IMR-90 (cell line): ENCODE data around the gene ABCC4. TPM values are rescaled to one million over a fixed set of nuclear protein-coding genes. Genes with fewer than 3 reads are reported as not detected.

Source experiments
- ATAC-seq: fragments of 200-7000 bp; cut with Tn5 transposase; 2 replicates; pipeline ENCODE4 v1.9.1; 2020; ENCODE audit warnings: low read depth, mild to moderate bottlenecking, moderate library complexity
- BruUV-seq: library from RNA; stranded (reverse); fragments of 400-500 nt; replicated peaks from 2 replicates; lab custom pipeline; 2021; lab: Mats Ljungman, UMichigan
- CTCF ChIA-PET: fragments of 300-600 bp; formaldehyde crosslinking; extraction: SDS; loops from one replicate; lab custom pipeline; 2021; ENCODE audit warnings: antibody characterized with exemption; lab: Yijun Ruan, JAX
- POLR2A ChIA-PET: fragments of 300-600 bp; sonication (Branson Sonifier 250); formaldehyde crosslinking; loops from one replicate; lab custom pipeline; 2022; ENCODE audit warnings: antibody characterized with exemption; ENCODE audit not compliant: unreplicated experiment; lab: Charles Lee
- DNase-seq: peaks from one replicate; pipeline ENCODE4 v3.0.0; 2013
- H2AFZ ChIP-seq: replicated peaks from 2 replicates; pipeline ENCODE3; 2013; ENCODE audit warnings: low read length, mild to moderate bottlenecking; ENCODE audit not compliant: poor library complexity
- H2AK5ac ChIP-seq: 2 replicates; pipeline ENCODE4 v1.6.1; 2013; ENCODE audit warnings: low read depth, low read length, inconsistent platforms
- H2AK9ac ChIP-seq: replicated peaks from 2 replicates; pipeline ENCODE3; 2013; ENCODE audit warnings: mild to moderate bottlenecking, low read depth, low read length, moderate library complexity; ENCODE audit not compliant: poor library complexity
- H2BK120ac ChIP-seq: 2 replicates; pipeline ENCODE4 v1.6.1; 2013; ENCODE audit warnings: low read depth, low read length, inconsistent platforms
- H2BK15ac ChIP-seq: 3 replicates; pipeline ENCODE4 v1.6.1; 2013; ENCODE audit warnings: low read depth, low read length, inconsistent platforms
- H2BK20ac ChIP-seq: 2 replicates; pipeline ENCODE4 v1.6.1; 2013; ENCODE audit warnings: low read depth, mild to moderate bottlenecking, inconsistent platforms, low read length, moderate library complexity
- H2BK5ac ChIP-seq: 2 replicates; pipeline ENCODE4 v1.6.1; 2013; ENCODE audit warnings: mild to moderate bottlenecking, low read depth, low read length, inconsistent platforms; ENCODE audit not compliant: poor library complexity, severe bottlenecking
- H3K14ac ChIP-seq: replicated peaks from 2 replicates; pipeline ENCODE4 v1.6.1; 2013; ENCODE audit warnings: low read depth, low read length, inconsistent platforms
- H3K18ac ChIP-seq: 2 replicates; pipeline ENCODE4 v1.6.1; 2013; ENCODE audit warnings: low read depth, low read length, control low read depth
- H3K23ac ChIP-seq: 2 replicates; pipeline ENCODE4 v1.6.1; 2013; ENCODE audit warnings: low read depth, low read length, inconsistent platforms
- H3K27ac ChIP-seq: 2 replicates; pipeline ENCODE4 v1.5.1; 2013; ENCODE audit warnings: mild to moderate bottlenecking, control low read depth, low read length; ENCODE audit not compliant: insufficient read depth
- H3K27me3 ChIP-seq: 2 replicates; pipeline ENCODE4 v1.6.1; 2013; ENCODE audit warnings: low read length; ENCODE audit not compliant: control insufficient read depth, insufficient read depth
- H3K36me3 ChIP-seq: 2 replicates; pipeline ENCODE4 v1.6.1; 2013; ENCODE audit warnings: low read length, mixed read lengths; ENCODE audit not compliant: control insufficient read depth, insufficient read depth
- H3K4ac ChIP-seq: 2 replicates; pipeline ENCODE4 v1.6.1; 2013; ENCODE audit warnings: low read depth, low read length, inconsistent platforms
- H3K4me1 ChIP-seq: 2 replicates; pipeline ENCODE4 v1.6.1; 2013; ENCODE audit warnings: low read length, mixed read lengths; ENCODE audit not compliant: control insufficient read depth, insufficient read depth
- H3K4me2 ChIP-seq: 2 replicates; pipeline ENCODE4 v1.6.1; 2013; ENCODE audit warnings: low read depth, mild to moderate bottlenecking, control low read depth, low read length, moderate library complexity
- H3K4me3 ChIP-seq: 2 replicates; pipeline ENCODE4 v1.5.1; 2013; ENCODE audit warnings: low read depth, mild to moderate bottlenecking, control low read depth, low read length, moderate library complexity; ENCODE audit not compliant: insufficient read depth
- H3K56ac ChIP-seq: 2 replicates; pipeline ENCODE4 v1.6.1; 2013; ENCODE audit warnings: low read length, inconsistent platforms; ENCODE audit not compliant: insufficient read depth; ENCODE audit errors: extremely low read depth
- H3K79me1 ChIP-seq, 2 experiments: 2 replicates each; pipeline ENCODE4 v1.6.1; 2013; ENCODE audit warnings: low read length in 2 of 2, inconsistent platforms in 1 of 2, low read depth in 1 of 2
- H3K9ac ChIP-seq: 2 replicates; pipeline ENCODE4 v1.6.1; 2013; ENCODE audit warnings: low read depth, low read length, control low read depth
- H3K9me1 ChIP-seq: 2 replicates; pipeline ENCODE4 v1.6.1; 2013; ENCODE audit warnings: low read length, inconsistent platforms; ENCODE audit not compliant: insufficient read depth
- H3K9me3 ChIP-seq: 2 replicates; pipeline ENCODE4 v1.6.1; 2013; ENCODE audit warnings: low read length; ENCODE audit not compliant: control insufficient read depth, insufficient read depth
- H4K20me1 ChIP-seq: 2 replicates; pipeline ENCODE4 v1.6.1; 2013; ENCODE audit warnings: low read length, inconsistent platforms; ENCODE audit not compliant: insufficient read depth
- H4K5ac ChIP-seq: 2 replicates; pipeline ENCODE4 v1.6.1; 2013; ENCODE audit warnings: mild to moderate bottlenecking, low read depth, low read length, control low read depth
- H4K8ac ChIP-seq, 2 experiments: 2 replicates each; pipeline ENCODE4 v1.6.1; 2013; ENCODE audit warnings: low read depth in 2 of 2, low read length in 2 of 2, control low read depth in 1 of 2, inconsistent platforms in 1 of 2
- H4K91ac ChIP-seq: 2 replicates; pipeline ENCODE4 v1.6.1; 2013; ENCODE audit warnings: low read depth, low read length, inconsistent platforms; ENCODE audit not compliant: insufficient read depth
- CEBPB ChIP-seq: IDR thresholded peaks from 2 replicates; pipeline ENCODE4 v1.6.1; 2012; ENCODE audit warnings: low read depth, low read length, improper control_type of control experiment
- CTCF ChIP-seq: conservative IDR thresholded peaks from 2 replicates; pipeline ENCODE4 v1.5.1; 2012; ENCODE audit warnings: mild to moderate bottlenecking, low read depth, low read length, improper control_type of control experiment
- FOS ChIP-seq: fragments of 150-350 bp; IDR thresholded peaks from 2 replicates; pipeline ENCODE4 v1.6.1; 2016; ENCODE audit warnings: low read depth, low read length
- NFE2L2 ChIP-seq: fragments of 150-350 bp; IDR thresholded peaks from 2 replicates; pipeline ENCODE4 v1.6.1; 2016; ENCODE audit warnings: low read depth, mild to moderate bottlenecking, low read length
- RCOR1 ChIP-seq: IDR thresholded peaks from 2 replicates; pipeline ENCODE4 v1.6.1; 2012; ENCODE audit warnings: mild to moderate bottlenecking, low read length, improper control_type of control experiment; ENCODE audit not compliant: insufficient replicate concordance
- WGBS, 2 experiments: methylation state at CpG; one replicate each; pipeline versions ENCODE4 v1.1.5 to v1.1.7; 2013; ENCODE audit warnings: missing lambda C conversion rate in 2 of 2; ENCODE audit not compliant: insufficient read length in 1 of 2; ENCODE audit errors: extremely low coverage in 2 of 2; 5-methylcytosine and 5-hydroxymethylcytosine counted together
- dilution Hi-C: fragments of 300-500 bp; cut with HindIII; formaldehyde crosslinking; loops from one replicate; pipeline ENCODE4 v1.14.3; 2018; ENCODE audit warnings: low sequenced_read_pairs; ENCODE audit not compliant: unreplicated experiment
- in situ Hi-C: fragments of 300-500 bp; cut with MboI; formaldehyde crosslinking; loops from 3 replicates; pipeline ENCODE4 v1.14.3; 2019; ENCODE audit warnings: low sequenced_read_pairs, inconsistent platforms, mixed read lengths
- intact Hi-C: fragments of 100-400 bp; cut with micrococcal nuclease; formaldehyde crosslinking; loops from 2 replicates; pipeline ENCODE4 v1.10.0; 2022
- polyA plus RNA-seq, 3 experiments: library from polyadenylated mRNA; depleted of rRNA; stranded (reverse); fragments of >200 nt; gene quantifications; 2 replicates each; pipeline ENCODE4 v1.2.3, GENCODE V29; 2012; ENCODE audit warnings: low replicate concordance in 1 of 3
- total RNA-seq: library from RNA; depleted of rRNA; stranded (reverse); fragments of >200 nt; gene quantifications from 2 replicates; pipeline ENCODE4 v1.2.3, GENCODE V29; 2012

The ABCC4 gene
- total and polyA plus RNA-seq, 2 of the 4 experiments (the other 2 are of a cell fraction): 16.6 to 41.4 TPM

GRCh38 chr13:95221971-95222732 is 79.1 kb downstream of the ABCC4 start:
- ATAC-seq (peak; percentile 48), DNase-seq (no peak)
- peaks cover 8% of the 10 kb centered on the region for H3K36me3 ChIP-seq
- peak overlapping the region; percentile 8; the same call in 1 of the 2 replicates for H4K91ac ChIP-seq
- H2AK9ac ChIP-seq: no peak overlapping the region
- no peak overlapping the region for H3K56ac ChIP-seq
- H2BK5ac ChIP-seq: no peak overlapping the region
- intact Hi-C loops: no loop called here
- peak overlapping the region in 1 of 2 experiments; percentile 46; a peak in 1 of 4 replicates for H4K8ac ChIP-seq
- no peak overlapping the region for H3K23ac ChIP-seq
- peak overlapping the region; percentile 61; the same call in 1 of the 2 replicates for H2AK5ac ChIP-seq
- in situ Hi-C loops: no loop called here
- H2BK20ac ChIP-seq: no peak overlapping the region
- no peak overlapping the region for H2BK15ac ChIP-seq
- TF ChIP-seq CEBPB: no peak
- no peak for TF ChIP-seq NFE2L2
- no peak for TF ChIP-seq CTCF
- no peak for TF ChIP-seq RCOR1
- no peak for TF ChIP-seq FOS
- H3K27me3 ChIP-seq: no peaks in the 10 kb centered on the region
- peak overlapping the region; percentile 26; the same call in 1 of the 2 replicates for H3K4ac ChIP-seq
- peaks cover 16% of the 10 kb centered on the region for H3K9me1 ChIP-seq
- no peak overlapping the region; the same call in 1 of the 2 replicates for H4K5ac ChIP-seq
- peaks cover 32 to 59% of the 10 kb centered on the region in 2 experiments for H3K79me1 ChIP-seq
- H3K4me1 ChIP-seq: peaks cover 4% of the 10 kb centered on the region; the same call in 1 of the 2 replicates
- WGBS, 2 experiments: no CpG with 5 or more reads among the region's 8 CpGs
- H3K4me3 ChIP-seq: no peak overlapping the region
- POLR2A ChIA-PET: no interaction called here
- H3K27ac ChIP-seq: no peak overlapping the region
- CTCF ChIA-PET: no interaction called here
- 0 out of 2 replicates have a peak, but pooled peaks cover 5% of the 10 kb centered on the region for H4K20me1 ChIP-seq
- no peak overlapping the region for H2AFZ ChIP-seq
- H3K14ac ChIP-seq: peak overlapping the region; percentile 83
- H3K9ac ChIP-seq: no peak overlapping the region
- H3K18ac ChIP-seq: no peak overlapping the region; the same call in 1 of the 2 replicates
- no peaks in the 10 kb centered on the region for H3K9me3 ChIP-seq
- no peak overlapping the region for H2BK120ac ChIP-seq
- dilution Hi-C loops: no loop called here
- no TSS peak for BruUV-seq
- no peak overlapping the region for H3K4me2 ChIP-seq
